HG02981 (cell line): ENCODE results near the gene UBE2E1.
"Not testable (repeated sequence)": the region's sequence is repeated elsewhere in the genome, so short reads cannot be mapped to it uniquely, and the experiment has no call there.

Source experiments
- ATAC-seq: cut with Tn5 transposase; IDR thresholded peaks from one replicate; pipeline ENCODE4 v1.9.1; 2021; ENCODE audit warnings: mild to moderate bottlenecking, moderate library complexity; ENCODE audit not compliant: unreplicated experiment

Gene UBE2E1

GRCh38 chr3:23875113-23875725 is 69.5 kb downstream of the UBE2E1 start:
- no peak for ATAC-seq

- ATAC-seq, result no peak
These were observed 71.2 kb downstream of the UBE2E1 start for GRCh38 chr3:23876923-23877322.

GRCh38 chr3:23877329-23877980 is 71.7 kb downstream of the UBE2E1 start:
- no peak for ATAC-seq

GRCh38 chr3:23879485-23879884 is 73.7 kb downstream of the UBE2E1 start:
- no peak for ATAC-seq

- no peak for ATAC-seq
These were observed 75.1 kb downstream of the UBE2E1 start for GRCh38 chr3:23880703-23881339.

- not testable (repeated sequence) for ATAC-seq
These were observed 76.2 kb downstream of the UBE2E1 start for GRCh38 chr3:23881993-23882392.

GRCh38 chr3:23882487-23882918 is 76.7 kb downstream of the UBE2E1 start:
- ATAC-seq, result no peak

GRCh38 chr3:23884481-23884880 is 78.7 kb downstream of the UBE2E1 start:
- no peak for ATAC-seq

- no peak for ATAC-seq
These were observed 79.5 kb downstream of the UBE2E1 start for GRCh38 chr3:23885210-23885609.

- no peak for ATAC-seq
These were observed 80.6 kb downstream of the UBE2E1 start for GRCh38 chr3:23886311-23886710.

- peak; percentile 40 for ATAC-seq
These were observed 83.0 kb downstream of the UBE2E1 start for GRCh38 chr3:23888617-23889228.

GRCh38 chr3:23889386-23889785 is 83.6 kb downstream of the UBE2E1 start:
- no peak for ATAC-seq

- no peak for ATAC-seq
These were observed 84.2 kb downstream of the UBE2E1 start for GRCh38 chr3:23889950-23890349.

- no peak for ATAC-seq
These were observed 88.7 kb downstream of the UBE2E1 start for GRCh38 chr3:23894254-23895061.

GRCh38 chr3:23895181-23895580 is 89.4 kb downstream of the UBE2E1 start:
- ATAC-seq, result no peak

- no peak for ATAC-seq
These were observed 95.0 kb downstream of the UBE2E1 start for GRCh38 chr3:23900744-23901143.

- no peak for ATAC-seq
These were observed 98.8 kb downstream of the UBE2E1 start for GRCh38 chr3:23904545-23904944.

GRCh38 chr3:23909341-23909740 is 103.6 kb downstream of the UBE2E1 start:
- no peak for ATAC-seq

- no peak for ATAC-seq
These were observed 105.6 kb downstream of the UBE2E1 start for GRCh38 chr3:23911397-23911796.

- ATAC-seq, result not testable (repeated sequence)
These were observed 106.6 kb downstream of the UBE2E1 start for GRCh38 chr3:23912335-23912734.

- ATAC-seq, result no peak
These were observed 107.4 kb downstream of the UBE2E1 start for GRCh38 chr3:23913182-23913581.
